Measurements from ENCODE around the gene HTT. TPM values are rescaled to one million over a fixed set of nuclear protein-coding genes. Genes with fewer than 3 reads are reported as not detected.

The HTT gene
- polyA plus RNA-seq, 1 donor (not counting 4 experiments of a cell fraction or from before 2014, with no cell fraction given), result 16.2 TPM

GRCh38 chr4:3261411-3262207, 187.1 kb downstream of the HTT start:
- FAIRE-seq (no peak), DNase-seq (ENCODE audit: low read depth, low spot score) (no peak)
- dilution Hi-C loops (cut with MboI; ENCODE audit: extremely low pct_ligation_motif_present, low sequenced_read_pairs), result no loop called here
- no peaks in the 10 kb centered on the region for H3K36me3 ChIP-seq (ENCODE audit: control insufficient read depth in 2 of 2, extremely low read depth in 1 of 2, insufficient read depth in 2 of 2, low read length in 2 of 2)
- no peaks in the 10 kb centered on the region for H4K20me1 ChIP-seq (ENCODE audit: control insufficient read depth, extremely low read depth, insufficient read depth, low read length)
- H3K27ac ChIP-seq (ENCODE audit: control insufficient read depth, insufficient read depth, low read length), result no peak overlapping the region
- TF ChIP-seq CTCF (optimal IDR thresholded peaks at IDR 0.05 in 1 of 3, IDR thresholded peaks at IDR 0.05 in 1 of 3, conservative IDR thresholded peaks at IDR 0.05 in 1 of 3; ENCODE audit: extremely low read depth in 1 of 3, insufficient read depth in 2 of 3, low read length in 3 of 3), result no peak
- no peak for TF ChIP-seq EZH2 (IDR thresholded peaks at IDR 0.05; ENCODE audit: low read length)
- H2AFZ ChIP-seq (ENCODE audit: control insufficient read depth, low read length), result no peak overlapping the region
- peaks cover 31% of the 10 kb centered on the region for H3K27me3 ChIP-seq (ENCODE audit: control insufficient read depth, extremely low read depth, insufficient read depth, low read length)
- H3K4me2 ChIP-seq (ENCODE audit: control insufficient read depth, extremely low read depth, insufficient read depth, low read depth, low read length), result no peak overlapping the region
- no peak overlapping the region for H3K9ac ChIP-seq (ENCODE audit: control insufficient read depth, extremely low read depth, insufficient read depth, low read length)
- H3K9me1 ChIP-seq (ENCODE audit: control insufficient read depth, extremely low read depth, insufficient read depth, low read length), result no peaks in the 10 kb centered on the region
- H3K4me3 ChIP-seq (ENCODE audit: control insufficient read depth in 2 of 3, extremely low read depth in 1 of 3, insufficient read depth in 2 of 3, low read depth in 1 of 3, low read length in 3 of 3), result no peak overlapping the region
- no peaks in the 10 kb centered on the region for H3K9me3 ChIP-seq (ENCODE audit: control insufficient read depth, low read depth, low read length)
- peaks cover 3% of the 10 kb centered on the region for H3K4me1 ChIP-seq (ENCODE audit: control insufficient read depth, extremely low read depth, insufficient read depth, low read length)
- H3K79me2 ChIP-seq (ENCODE audit: control insufficient read depth, insufficient read depth, low read length), result no peaks in the 10 kb centered on the region

- TF ChIP-seq EZH2 (IDR thresholded peaks at IDR 0.05; ENCODE audit: low read length) (no peak), CTCF (optimal IDR thresholded peaks at IDR 0.05 in 1 of 3, IDR thresholded peaks at IDR 0.05 in 1 of 3, conservative IDR thresholded peaks at IDR 0.05 in 1 of 3; ENCODE audit: extremely low read depth in 1 of 3, insufficient read depth in 2 of 3, low read length in 3 of 3) (no peak)
- dilution Hi-C loops (cut with MboI; ENCODE audit: extremely low pct_ligation_motif_present, low sequenced_read_pairs), result no loop called here
- H3K36me3 ChIP-seq (ENCODE audit: control insufficient read depth in 2 of 2, extremely low read depth in 1 of 2, insufficient read depth in 2 of 2, low read length in 2 of 2), result no peaks in the 10 kb centered on the region
- no peak overlapping the region for H2AFZ ChIP-seq (ENCODE audit: control insufficient read depth, low read length)
- no peaks in the 10 kb centered on the region for H4K20me1 ChIP-seq (ENCODE audit: control insufficient read depth, extremely low read depth, insufficient read depth, low read length)
- H3K9me3 ChIP-seq (ENCODE audit: control insufficient read depth, low read depth, low read length), result no peaks in the 10 kb centered on the region
- no peak overlapping the region for H3K9ac ChIP-seq (ENCODE audit: control insufficient read depth, extremely low read depth, insufficient read depth, low read length)
- peaks cover 3% of the 10 kb centered on the region for H3K4me1 ChIP-seq (ENCODE audit: control insufficient read depth, extremely low read depth, insufficient read depth, low read length)
- H3K4me2 ChIP-seq (ENCODE audit: control insufficient read depth, extremely low read depth, insufficient read depth, low read depth, low read length), result no peak overlapping the region
- no peaks in the 10 kb centered on the region for H3K9me1 ChIP-seq (ENCODE audit: control insufficient read depth, extremely low read depth, insufficient read depth, low read length)
- no peaks in the 10 kb centered on the region for H3K79me2 ChIP-seq (ENCODE audit: control insufficient read depth, insufficient read depth, low read length)
- H3K27ac ChIP-seq (ENCODE audit: control insufficient read depth, insufficient read depth, low read length), result no peak overlapping the region
- DNase-seq (ENCODE audit: low read depth, low spot score) (no peak), FAIRE-seq (no peak)
- H3K27me3 ChIP-seq (ENCODE audit: control insufficient read depth, extremely low read depth, insufficient read depth, low read length), result peaks cover 31% of the 10 kb centered on the region
- H3K4me3 ChIP-seq (ENCODE audit: control insufficient read depth in 2 of 3, extremely low read depth in 1 of 3, insufficient read depth in 2 of 3, low read depth in 1 of 3, low read length in 3 of 3), result no peak overlapping the region
Observed at GRCh38 chr4:3262208-3263052, 187.9 kb downstream of the HTT start.
